H1 (cell line): ENCODE data around the gene OR6C74. TPM values are rescaled to one million over a fixed set of nuclear protein-coding genes. Genes with fewer than 3 reads are reported as not detected.

Experiments
- CTCF ChIA-PET: fragments of 300-600 bp; sonication (Branson Sonifier 250); formaldehyde crosslinking; loops from one replicate; lab custom pipeline; 2021; ENCODE audit not compliant: partially characterized antibody; lab: Charles Lee
- POLR2A ChIA-PET: fragments of 300-600 bp; sonication (Branson Sonifier 250); formaldehyde crosslinking; loops from one replicate; lab custom pipeline; 2021; ENCODE audit warnings: inconsistent platforms; ENCODE audit not compliant: partially characterized antibody; lab: Charles Lee
- DNase-seq, 2 experiments: peaks; one replicate each; pipeline versions ENCODE4 v3.0.0 to v3.0.0-alpha.2; 2010 to 2022; ENCODE audit warnings: low spot score in 2 of 2, low read depth in 1 of 2, mixed read lengths in 1 of 2
- FAIRE-seq: peaks from 2 replicates; lab custom pipeline; 2011; peaks lifted over from hg19 to GRCh38; lab: Jason Lieb, UNC
- H2AFZ ChIP-seq: 2 replicates; pipeline ENCODE4 v1.8.1; 2012; ENCODE audit warnings: low read length, inconsistent platforms
- H2AK5ac ChIP-seq: 2 replicates; pipeline ENCODE4 v1.6.1; 2013; ENCODE audit warnings: low read depth, low read length
- H2BK120ac ChIP-seq: replicated peaks from 2 replicates; pipeline ENCODE3; 2013; ENCODE audit warnings: low read depth, low read length, inconsistent platforms
- H2BK12ac ChIP-seq: 2 replicates; pipeline ENCODE4 v1.6.1; 2013; ENCODE audit warnings: low read depth, low read length
- H2BK15ac ChIP-seq: 2 replicates; pipeline ENCODE4 v1.6.1; 2013; ENCODE audit warnings: low read length
- H2BK20ac ChIP-seq: 2 replicates; pipeline ENCODE4 v1.6.1; 2013; ENCODE audit warnings: low read length
- H2BK5ac ChIP-seq: 2 replicates; pipeline ENCODE4 v1.6.1; 2013; ENCODE audit warnings: low read depth, low read length
- H3K14ac ChIP-seq: 2 replicates; pipeline ENCODE4 v1.6.1; 2013; ENCODE audit warnings: inconsistent platforms; ENCODE audit not compliant: insufficient read length
- H3K18ac ChIP-seq: 2 replicates; pipeline ENCODE4 v1.6.1; 2013; ENCODE audit warnings: low read length; ENCODE audit errors: extremely low read depth
- H3K23ac ChIP-seq: 2 replicates; pipeline ENCODE4 v1.6.1; 2013; ENCODE audit warnings: inconsistent platforms; ENCODE audit not compliant: insufficient read length
- H3K23me2 ChIP-seq: 2 replicates; pipeline ENCODE4 v1.6.1; 2013; ENCODE audit warnings: low read depth, low read length
- H3K27ac ChIP-seq: 2 replicates; pipeline ENCODE4 v1.6.1; 2011; ENCODE audit warnings: low read depth, low read length, inconsistent platforms
- H3K27me3 ChIP-seq, 4 experiments: replicated peaks in 1 of 4; 1 replicate in 1 of 4; 2 replicates in 3 of 4; pipeline versions ENCODE4 v1.6.1 to v1.8.1; 2011 to 2013; ENCODE audit warnings: low read length in 3 of 4, mild to moderate bottlenecking in 3 of 4, inconsistent platforms in 2 of 4, mixed read lengths in 2 of 4, moderate library complexity in 1 of 4; ENCODE audit not compliant: control insufficient read depth in 3 of 4, insufficient read depth in 3 of 4; ENCODE audit errors: extremely low read depth in 1 of 4
- H3K36me3 ChIP-seq, 4 experiments: 2 replicates each; pipeline versions ENCODE4 v1.6.1 to v1.8.1; 2011 to 2013; ENCODE audit warnings: mild to moderate bottlenecking in 4 of 4, low read length in 3 of 4, moderate library complexity in 2 of 4, control low read depth in 1 of 4, inconsistent platforms in 1 of 4; ENCODE audit not compliant: insufficient read depth in 4 of 4, control insufficient read depth in 2 of 4
- H3K4ac ChIP-seq: replicated peaks from 2 replicates; pipeline ENCODE3; 2013; ENCODE audit warnings: low read length, low read depth, mixed read lengths, inconsistent platforms; ENCODE audit not compliant: insufficient read length
- H3K4me1 ChIP-seq, 4 experiments: replicated peaks in 1 of 4; 1 replicate in 1 of 4; 2 replicates in 3 of 4; pipeline versions ENCODE4 v1.6.1 to v1.8.1; 2011 to 2013; ENCODE audit warnings: low read length in 3 of 4, inconsistent platforms in 2 of 4, mixed read lengths in 1 of 4; ENCODE audit not compliant: insufficient read depth in 4 of 4, control insufficient read depth in 3 of 4
- H3K4me2 ChIP-seq, 2 experiments: 2 replicates each; pipeline versions ENCODE4 v1.6.1 to v1.8.1; 2011 to 2013; ENCODE audit warnings: low read depth in 2 of 2, low read length in 2 of 2, control low read depth in 1 of 2, inconsistent platforms in 1 of 2, mild to moderate bottlenecking in 1 of 2; ENCODE audit not compliant: insufficient read depth in 1 of 2
- H3K4me3 ChIP-seq, 4 experiments: fragments of 200-600, 300-600 bp in 1 of 4; sonication (generic), shearing (Covaris generic), sonication (Bioruptor Twin) in 1 of 4; 2 replicates each; pipeline versions ENCODE4 v1.5.1 to v1.8.1; 2011 to 2016; ENCODE audit warnings: low read length in 4 of 4, low read depth in 3 of 4, control low read depth in 2 of 4, inconsistent platforms in 2 of 4, mild to moderate bottlenecking in 2 of 4, mixed read lengths in 1 of 4, moderate library complexity in 1 of 4; ENCODE audit not compliant: insufficient read depth in 2 of 4; ENCODE audit errors: extremely low read depth in 1 of 4
- H3K56ac ChIP-seq: replicated peaks from 2 replicates; pipeline ENCODE3; 2013; ENCODE audit warnings: low read depth, mild to moderate bottlenecking, mixed read lengths, low read length, inconsistent platforms; ENCODE audit not compliant: insufficient read length
- H3K79me1 ChIP-seq: 2 replicates; pipeline ENCODE4 v1.6.1; 2013; ENCODE audit warnings: low read depth, low read length, control low read depth
- H3K79me2 ChIP-seq, 2 experiments: 2 replicates each; pipeline versions ENCODE4 v1.6.1 to v1.8.1; 2012 to 2013; ENCODE audit warnings: low read length in 2 of 2, mild to moderate bottlenecking in 2 of 2, inconsistent platforms in 1 of 2; ENCODE audit not compliant: insufficient read depth in 2 of 2, control insufficient read depth in 1 of 2
- H3K9ac ChIP-seq, 4 experiments: replicated peaks in 1 of 4; 1 replicate in 1 of 4; 2 replicates in 3 of 4; pipeline versions ENCODE4 v1.6.1 to v1.8.1; 2011 to 2013; ENCODE audit warnings: low read depth in 3 of 4, low read length in 3 of 4, control low read depth in 2 of 4, mild to moderate bottlenecking in 2 of 4, moderate library complexity in 2 of 4, inconsistent platforms in 1 of 4; ENCODE audit errors: extremely low read depth in 1 of 4
- H3K9me3 ChIP-seq, 2 experiments: 2 replicates each; pipeline versions ENCODE4 v1.6.1 to v1.8.1; 2012 to 2013; ENCODE audit warnings: mild to moderate bottlenecking in 2 of 2, moderate library complexity in 2 of 2, control low read depth in 1 of 2, inconsistent platforms in 1 of 2, low read depth in 1 of 2, low read length in 1 of 2, mixed read lengths in 1 of 2; ENCODE audit not compliant: insufficient read depth in 2 of 2
- H4K20me1 ChIP-seq, 2 experiments: replicated peaks in 1 of 2; 2 replicates each; pipeline versions ENCODE3 to v1.8.1; 2011 to 2013; ENCODE audit warnings: inconsistent platforms in 2 of 2, low read length in 2 of 2, mild to moderate bottlenecking in 1 of 2; ENCODE audit not compliant: insufficient read depth in 2 of 2, control insufficient read depth in 1 of 2
- H4K5ac ChIP-seq: 2 replicates; pipeline ENCODE4 v1.6.1; 2013; ENCODE audit warnings: low read length, low read depth, mixed read lengths, inconsistent platforms; ENCODE audit not compliant: insufficient read length
- H4K8ac ChIP-seq: 2 replicates; pipeline ENCODE4 v1.8.0; 2013; ENCODE audit warnings: mild to moderate bottlenecking, moderate library complexity, low read length, inconsistent platforms; ENCODE audit not compliant: insufficient read depth; ENCODE audit errors: extremely low read depth
- H4K91ac ChIP-seq: replicated peaks from 2 replicates; pipeline ENCODE3; 2013; ENCODE audit warnings: low read length, mixed read lengths, inconsistent platforms; ENCODE audit not compliant: insufficient read length
- BACH1 ChIP-seq: IDR thresholded peaks from 2 replicates; pipeline ENCODE4 v1.6.1; 2012; ENCODE audit warnings: low read length, improper control_type of control experiment
- BCL11A ChIP-seq, 2 experiments: IDR thresholded peaks; one replicate each; pipeline ENCODE4 v1.6.1; 2011; ENCODE audit warnings: low read depth in 2 of 2, low read length in 2 of 2, mild to moderate bottlenecking in 2 of 2
- CBX5 ChIP-seq: fragments of 300-800, 300-1000 bp; sonication (generic); IDR thresholded peaks from 2 replicates; pipeline ENCODE4 v1.7.1; 2016; ENCODE audit warnings: antibody characterized with exemption, low read length, low read depth
- CREB1 ChIP-seq: IDR thresholded peaks from 2 replicates; pipeline ENCODE4 v1.6.1; 2012; ENCODE audit warnings: inconsistent platforms
- EGR1 ChIP-seq: IDR thresholded peaks from 2 replicates; pipeline ENCODE4 v1.6.1; 2011; ENCODE audit warnings: low read depth, low read length, borderline replicate concordance
- EZH2 ChIP-seq: fragments of 200-600 bp; sonication (generic); IDR thresholded peaks from 2 replicates; pipeline ENCODE4 v1.7.1; 2012; ENCODE audit warnings: low read depth, mild to moderate bottlenecking, moderate library complexity, low read length, inconsistent platforms; ENCODE audit not compliant: severe bottlenecking
- HDAC6 ChIP-seq: IDR thresholded peaks from one replicate; pipeline ENCODE4 v1.7.1; 2012; ENCODE audit warnings: low read depth, mild to moderate bottlenecking, inconsistent platforms, low read length, moderate library complexity
- JUN ChIP-seq: IDR thresholded peaks from 2 replicates; pipeline ENCODE4 v1.6.1; 2011; ENCODE audit warnings: low read depth, mild to moderate bottlenecking, improper control_type of control experiment, low read length
- MAFK ChIP-seq: IDR thresholded peaks from 2 replicates; pipeline ENCODE4 v1.6.1; 2012; ENCODE audit warnings: low read depth, mild to moderate bottlenecking, improper control_type of control experiment, low read length
- RNF2 ChIP-seq: fragments of 200-900, 300-1000 bp; sonication (generic); IDR thresholded peaks from 2 replicates; pipeline ENCODE4 v1.7.1; 2016; ENCODE audit warnings: borderline replicate concordance, low read depth, mild to moderate bottlenecking, antibody characterized with exemption, low read length; ENCODE audit not compliant: poor library complexity, severe bottlenecking; ENCODE audit errors: missing control alignments
- SIRT6 ChIP-seq: IDR thresholded peaks from one replicate; pipeline ENCODE4 v1.7.1; 2012; ENCODE audit warnings: low read length, inconsistent platforms
- SP1 ChIP-seq: IDR thresholded peaks from 2 replicates; pipeline ENCODE4 v1.6.1; 2011; ENCODE audit warnings: low read depth, low read length
- SP4 ChIP-seq: IDR thresholded peaks from 2 replicates; pipeline ENCODE4 v1.6.1; 2012; ENCODE audit warnings: low read length, inconsistent platforms
- SRF ChIP-seq: IDR thresholded peaks from 2 replicates; pipeline ENCODE4 v1.6.1; 2011; ENCODE audit warnings: mild to moderate bottlenecking, low read depth, low read length, moderate library complexity
- TAF1 ChIP-seq: IDR thresholded peaks from 2 replicates; pipeline ENCODE4 v1.6.1; 2011; ENCODE audit warnings: mild to moderate bottlenecking, low read depth, low read length
- TAF7 ChIP-seq: optimal IDR thresholded peaks from 2 replicates; pipeline ENCODE3; 2011; ENCODE audit warnings: low read depth, mild to moderate bottlenecking, inconsistent platforms, low read length, moderate library complexity, borderline replicate concordance
- ZNF274 ChIP-seq: IDR thresholded peaks from 2 replicates; pipeline ENCODE4 v1.7.0; 2012; ENCODE audit warnings: low read length, borderline replicate concordance; ENCODE audit errors: extremely low read depth
- polyA plus RNA-seq, 7 experiments: library from polyadenylated mRNA; depleted of rRNA in 3 of 7; stranded (reverse) in 5 of 7; unstranded in 2 of 7; fragments of >200 nt in 5 of 7; fragments of 200-250 nt in 2 of 7; gene quantifications; 1 replicate in 5 of 7; 2 replicates in 1 of 7; 4 replicates in 1 of 7; pipeline versions ENCODE4 v1.2.1 to v1.2.3, GENCODE V29; 2011 to 2013; ENCODE audit warnings: missing spikeins in 2 of 7, mixed read lengths in 2 of 7
- total RNA-seq: library from RNA; stranded (reverse); fragmentation: NEBNext Ultra II Directional; extraction: Animal tissue kit (Norgen Biotek cat#: 25700); gene quantifications from 2 replicates; pipeline ENCODE4 v1.2.1, GENCODE V29; 2021

The OR6C74 gene
- total and polyA plus RNA-seq, 2 of the 8 experiments (the other 6 are each of a cell fraction or from before 2014, with no cell fraction given) = not detected

DNA sequence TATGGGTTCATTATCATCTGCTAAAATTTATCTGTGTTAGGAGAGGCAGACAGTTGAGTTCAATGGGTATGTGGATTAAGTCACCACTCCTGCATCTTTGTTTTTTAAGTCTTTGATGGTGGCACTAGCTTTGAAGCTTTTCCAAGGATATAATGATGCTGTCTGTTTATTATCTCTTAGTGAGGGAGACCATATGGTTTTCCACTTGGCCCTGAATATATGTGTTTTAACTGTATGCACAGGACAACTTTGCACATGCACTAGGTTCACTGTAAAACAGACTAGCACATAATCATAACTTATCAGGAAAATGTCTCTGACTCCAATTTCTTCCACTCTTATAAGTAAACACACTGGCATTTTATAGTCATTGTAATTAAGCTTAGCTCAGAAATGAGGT, 8.9 kb downstream of the OR6C74 start:
- Histone ChIP-seq H3K9me3 (no peaks in the 10 kb centered on the region; a peak in 1 of 4 replicates), H3K23ac (no peak overlapping the region), H3K4ac (no peak overlapping the region), H4K20me1 (no peaks in the 10 kb centered on the region), H3K56ac (no peak overlapping the region), H2BK15ac (no peak overlapping the region), H3K36me3 (no peaks in the 10 kb centered on the region), H4K5ac (no peak overlapping the region), H3K4me2 (no peak overlapping the region), H3K27ac (no peak overlapping the region), H2AFZ (no peak overlapping the region), H3K79me2 (no peaks in the 10 kb centered on the region), H3K9ac (no peak overlapping the region), H4K91ac (no peak overlapping the region), H3K79me1 (no peaks in the 10 kb centered on the region), H2BK20ac (no peak overlapping the region), H3K4me3 (no peak overlapping the region), H2BK12ac (no peak overlapping the region), H4K8ac (no peak overlapping the region), H3K23me2 (no peaks in the 10 kb centered on the region), H3K18ac (no peak overlapping the region), H2BK5ac (no peak overlapping the region), H3K4me1 (no peaks in the 10 kb centered on the region), H3K14ac (no peak overlapping the region), H2AK5ac (no peak overlapping the region), H3K27me3 (no peaks in the 10 kb centered on the region), H2BK120ac (no peak overlapping the region)
- DNase-seq (no peak), FAIRE-seq (no peak)
- ChIA-PET POLR2A (no interaction called here), CTCF (interaction anchor here (0.6 kb wide), 1 partner anchor 122 kb away, joined by 4 read pairs; no protein-coding TSS in a partner anchor)
- TF ChIP-seq EZH2 (no peak), SP1 (no peak), SIRT6 (no peak), BACH1 (no peak), CBX5 (no peak), JUN (no peak), TAF7 (no peak), HDAC6 (no peak), MAFK (no peak), TAF1 (no peak), EGR1 (no peak), ZNF274 (no peak), RNF2 (no peak), BCL11A (IDR thresholded peaks at IDR 0.05; ENCODE audit: low read depth in 2 of 2, low read length in 2 of 2) (no peak), CREB1 (no peak), SP4 (no peak), SRF (no peak)
